Peyer's patch (tissue), 4 donors: ENCODE measurements around the gene MAST2. TPM values are rescaled to one million over a fixed set of nuclear protein-coding genes. Genes with fewer than 3 reads are reported as not detected.

Experiments
- DNase-seq, 3 donors: peaks; one replicate each; pipeline ENCODE4 v3.0.0-alpha.2; 2017 to 2019
- H3K27ac ChIP-seq, 4 donors: fragments of 200-600 bp; sonication (generic); one replicate each; pipeline ENCODE4 v1.5.1; 2016 to 2019
- H3K27me3 ChIP-seq, 2 donors: fragments of 200-600 bp; sonication (generic); one replicate each; pipeline ENCODE4 v1.5.1; 2019
- H3K36me3 ChIP-seq, 3 donors: fragments of 200-600 bp; sonication (generic); one replicate each; pipeline ENCODE4 v1.5.1; 2016 to 2019
- H3K4me1 ChIP-seq, 4 donors: fragments of 200-600 bp; sonication (generic); one replicate each; pipeline ENCODE4 v1.5.1; 2016 to 2019
- H3K4me3 ChIP-seq, 4 donors: fragments of 200-600 bp; sonication (generic); 1 replicate in 3 of 4; 2 replicates in 1 of 4; pipeline ENCODE4 v1.5.1; 2016 to 2019; ENCODE audit warnings: mild to moderate bottlenecking in 1 of 4
- H3K9me3 ChIP-seq, 4 donors: fragments of 200-600 bp; sonication (generic); one replicate each; pipeline ENCODE4 v1.5.1; 2016 to 2019; ENCODE audit warnings: mild to moderate bottlenecking in 1 of 4
- POLR2A ChIP-seq, 2 donors: fragments of 450-650 bp; IDR thresholded peaks; one replicate each; pipeline ENCODE4 v1.5.1; 2017; ENCODE audit warnings: antibody characterized with exemption in 2 of 2, mild to moderate bottlenecking in 2 of 2, moderate library complexity in 2 of 2
- total RNA-seq, 4 donors: library from RNA; depleted of rRNA; stranded (reverse); fragments of >200 nt; gene quantifications; one replicate each; pipeline ENCODE4 v1.1.0, GENCODE V29; 2016
- TF ChIP-seq, protein P1 (sequence below), 6 experiments: fragments of 450-650 bp in 4 of 6; fragments of 200-600 bp in 2 of 6; sonication (generic) in 1 of 6; IDR thresholded peaks; one replicate each; pipeline ENCODE4 v1.5.1; 2017 to 2019; ENCODE audit warnings: antibody characterized with exemption in 6 of 6, mild to moderate bottlenecking in 3 of 6, moderate library complexity in 1 of 6

The MAST2 gene
- total RNA-seq, 4 donors from 2014 or later: 75.9 to 249 (median 134) TPM

DNA sequence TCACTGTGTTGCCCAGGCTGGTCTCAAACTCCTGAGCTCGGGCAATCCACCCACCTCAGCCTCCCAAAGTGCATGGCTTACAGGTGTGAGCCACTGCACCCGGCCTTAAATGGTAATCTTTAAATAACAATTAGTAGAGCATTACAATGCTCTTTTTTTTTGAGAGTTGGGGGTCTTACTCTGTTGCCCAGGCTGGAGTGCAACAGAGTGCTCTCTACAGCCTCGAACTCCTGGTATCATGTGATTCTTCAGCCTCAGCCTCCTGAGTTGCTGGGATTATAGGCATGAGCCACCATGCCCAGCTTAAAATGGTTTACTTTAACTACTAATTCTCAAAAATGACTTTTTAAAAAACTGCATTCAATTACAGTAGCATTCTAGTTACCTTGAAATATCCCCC is 276.8 kb downstream of the MAST2 start:
- TF ChIP-seq POLR2A (IDR thresholded peaks at IDR 0.05): no peak
- TF ChIP-seq, protein P1, sequence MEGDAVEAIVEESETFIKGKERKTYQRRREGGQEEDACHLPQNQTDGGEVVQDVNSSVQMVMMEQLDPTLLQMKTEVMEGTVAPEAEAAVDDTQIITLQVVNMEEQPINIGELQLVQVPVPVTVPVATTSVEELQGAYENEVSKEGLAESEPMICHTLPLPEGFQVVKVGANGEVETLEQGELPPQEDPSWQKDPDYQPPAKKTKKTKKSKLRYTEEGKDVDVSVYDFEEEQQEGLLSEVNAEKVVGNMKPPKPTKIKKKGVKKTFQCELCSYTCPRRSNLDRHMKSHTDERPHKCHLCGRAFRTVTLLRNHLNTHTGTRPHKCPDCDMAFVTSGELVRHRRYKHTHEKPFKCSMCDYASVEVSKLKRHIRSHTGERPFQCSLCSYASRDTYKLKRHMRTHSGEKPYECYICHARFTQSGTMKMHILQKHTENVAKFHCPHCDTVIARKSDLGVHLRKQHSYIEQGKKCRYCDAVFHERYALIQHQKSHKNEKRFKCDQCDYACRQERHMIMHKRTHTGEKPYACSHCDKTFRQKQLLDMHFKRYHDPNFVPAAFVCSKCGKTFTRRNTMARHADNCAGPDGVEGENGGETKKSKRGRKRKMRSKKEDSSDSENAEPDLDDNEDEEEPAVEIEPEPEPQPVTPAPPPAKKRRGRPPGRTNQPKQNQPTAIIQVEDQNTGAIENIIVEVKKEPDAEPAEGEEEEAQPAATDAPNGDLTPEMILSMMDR (IDR thresholded peaks at IDR 0.05): no peak
- Histone ChIP-seq H3K27ac (no peak overlapping the region), H3K4me1 (no peaks in the 10 kb centered on the region), H3K9me3 (no peaks in the 10 kb centered on the region), H3K36me3 (no peaks in the 10 kb centered on the region), H3K27me3 (no peaks in the 10 kb centered on the region), H3K4me3 (no peak overlapping the region)
- DNase-seq: no peak

DNA sequence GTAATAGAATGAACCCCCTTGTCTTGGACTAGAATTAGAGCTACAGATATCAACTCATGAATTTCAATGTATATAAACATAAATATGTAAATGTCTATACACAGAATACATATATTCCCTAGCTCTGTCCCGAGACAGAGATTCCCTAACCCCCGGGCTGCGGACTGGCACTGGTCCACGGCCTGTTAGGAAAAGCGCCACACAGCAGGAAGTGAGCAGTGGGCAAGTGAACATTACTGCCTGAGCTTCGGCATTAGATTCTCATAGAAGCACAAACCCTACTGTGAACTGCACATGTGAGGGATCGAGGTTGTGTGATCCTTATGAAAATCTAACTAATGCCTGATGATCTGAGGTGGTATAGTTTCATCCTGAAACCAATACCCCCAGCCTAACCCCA is 277.8 kb downstream of the MAST2 start:
- Histone ChIP-seq H3K4me3 (no peak overlapping the region), H3K4me1 (no peaks in the 10 kb centered on the region), H3K36me3 (no peaks in the 10 kb centered on the region), H3K9me3 (no peaks in the 10 kb centered on the region), H3K27me3 (no peaks in the 10 kb centered on the region), H3K27ac (no peak overlapping the region)
- DNase-seq: no peak
- TF ChIP-seq, protein P1 (IDR thresholded peaks at IDR 0.05): no peak
- no peak for TF ChIP-seq POLR2A (IDR thresholded peaks at IDR 0.05)

DNA sequence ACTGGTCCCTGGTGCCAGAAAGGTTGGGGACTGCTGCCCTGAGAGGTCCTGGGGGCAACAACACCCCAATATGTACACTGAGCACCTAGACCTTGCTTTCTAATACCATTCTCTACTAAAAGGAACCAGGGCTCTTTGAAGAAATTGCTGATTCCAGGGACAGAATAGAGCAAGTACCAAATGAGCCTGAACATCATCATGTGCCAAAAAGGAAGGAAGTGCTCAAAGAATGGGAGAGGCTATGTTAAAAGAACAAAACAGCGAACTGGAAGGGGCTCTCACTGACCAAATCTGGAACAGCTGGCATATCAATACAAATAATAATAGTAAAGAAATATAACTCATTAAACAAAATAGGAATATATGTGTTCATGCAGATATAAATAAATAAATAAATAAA is 278.2 kb downstream of the MAST2 start:
- Histone ChIP-seq H3K36me3 (no peaks in the 10 kb centered on the region), H3K9me3 (no peaks in the 10 kb centered on the region), H3K4me1 (no peaks in the 10 kb centered on the region), H3K4me3 (no peak overlapping the region), H3K27me3 (no peaks in the 10 kb centered on the region), H3K27ac (no peak overlapping the region)
- DNase-seq: no peak
- TF ChIP-seq, protein P1 (IDR thresholded peaks at IDR 0.05): no peak
- no peak for TF ChIP-seq POLR2A (IDR thresholded peaks at IDR 0.05)

DNA sequence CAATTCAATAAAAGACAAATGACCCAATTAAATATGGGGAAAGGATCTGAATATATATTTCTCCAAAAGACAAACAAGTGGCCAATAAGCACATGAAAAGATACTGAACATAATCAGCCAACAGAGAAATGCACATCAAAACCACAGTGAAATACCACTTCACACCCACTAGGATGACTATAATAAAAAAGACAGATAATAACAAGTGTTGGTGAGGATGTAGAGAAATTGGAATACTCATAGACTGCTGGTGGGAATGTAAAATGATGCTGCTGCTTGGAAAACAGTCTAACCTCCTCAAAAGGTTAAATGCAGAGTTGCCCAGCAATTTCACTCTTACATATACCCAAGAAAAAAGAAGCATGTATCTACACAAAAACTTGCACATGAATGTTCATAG is 280.2 kb downstream of the MAST2 start:
- H3K4me1 ChIP-seq: no peaks in the 10 kb centered on the region
- H3K4me3 ChIP-seq: no peak overlapping the region

DNA sequence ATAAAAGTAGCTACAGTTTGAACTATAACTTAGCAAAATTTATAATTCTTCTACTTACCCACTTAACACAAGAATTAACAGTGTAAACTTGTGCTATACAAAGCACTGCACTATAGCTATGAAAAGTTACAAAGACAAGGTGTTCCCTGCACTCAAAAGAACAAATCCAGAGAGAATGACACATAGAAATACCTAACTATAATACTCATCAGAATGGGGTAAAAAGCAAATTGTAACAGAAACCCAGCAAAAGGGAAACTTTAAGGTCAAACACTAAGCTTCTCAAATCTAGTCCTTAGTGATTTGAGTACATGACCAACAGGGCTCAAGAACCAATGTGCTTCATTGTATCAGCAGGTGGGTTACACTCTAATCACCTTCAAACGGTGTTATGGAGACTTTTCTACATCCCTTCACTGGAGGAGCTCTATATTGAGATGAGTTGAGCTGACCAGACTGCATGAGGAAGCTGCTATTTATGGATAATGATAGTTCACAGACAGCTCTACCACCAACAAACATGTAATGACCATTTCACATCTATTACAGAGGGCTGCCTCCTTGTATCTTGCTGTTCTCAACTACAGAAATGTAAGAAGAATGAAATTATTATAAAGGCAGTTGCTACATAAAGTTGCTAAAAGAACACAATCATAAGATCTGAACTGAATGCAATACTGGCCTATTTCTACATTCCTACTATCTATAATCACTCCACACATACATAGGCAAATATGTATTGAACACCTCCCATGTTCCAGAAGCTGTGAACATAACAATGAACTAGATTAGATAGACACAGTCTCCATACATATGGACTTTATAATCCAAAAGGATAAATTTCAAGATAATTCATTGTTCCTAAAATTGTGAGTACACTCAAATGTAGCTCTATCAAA is 281.4 kb downstream of the MAST2 start:
- no peak for TF ChIP-seq POLR2A (IDR thresholded peaks at IDR 0.05)
- TF ChIP-seq, protein P1 (IDR thresholded peaks at IDR 0.05): no peak

More for the DNA sequence above, 280.2 kb downstream of the MAST2 start:
- Histone ChIP-seq H3K9me3 (no peaks in the 10 kb centered on the region), H3K36me3 (no peaks in the 10 kb centered on the region), H3K27ac (no peak overlapping the region), H3K27me3 (no peaks in the 10 kb centered on the region)
- TF ChIP-seq, protein P1 (IDR thresholded peaks at IDR 0.05): no peak
- TF ChIP-seq POLR2A (IDR thresholded peaks at IDR 0.05): no peak
- DNase-seq: no peak

More for the DNA sequence above, 281.4 kb downstream of the MAST2 start:
- Histone ChIP-seq H3K27ac (no peak overlapping the region), H3K9me3 (no peaks in the 10 kb centered on the region), H3K36me3 (no peaks in the 10 kb centered on the region), H3K4me3 (no peak overlapping the region), H3K27me3 (no peaks in the 10 kb centered on the region), H3K4me1 (no peaks in the 10 kb centered on the region)
- no peak for DNase-seq

Other genes starting within 250 kb of the MAST2 start
- gene NASP, start 219.6 kb upstream of the MAST2 start, total RNA-seq: 100 to 1,000 TPM in 1 of 4 donors, 10 to 100 TPM in 3; 31.3 to 194 (median 63.8) TPM
- gene CCDC17, start 179.6 kb upstream of the MAST2 start, total RNA-seq: 10 to 100 TPM in 3 of 4 donors, 1 to 10 TPM in 1; 5.0 to 17.3 (median 15.7) TPM
- 100 to 1,000 TPM; 161 to 258 (median 238) TPM for gene GPBP1L1, start 117.1 kb upstream of the MAST2 start, total RNA-seq
- gene TMEM69, start 115.4 kb upstream of the MAST2 start, total RNA-seq: 10 to 100 TPM in 3 of 4 donors, 1 to 10 TPM in 1; 6.6 to 27.5 (median 22.8) TPM
- 10 to 100 TPM in 3 of 4 donors, 1 to 10 TPM in 1; 8.9 to 17.2 (median 12.1) TPM for gene IPP, start 53.0 kb upstream of the MAST2 start, total RNA-seq